ENCODE results near the gene HK1.
"Not testable (repeated sequence)": the region's sequence is repeated elsewhere in the genome, so short reads cannot be mapped to it uniquely, and the experiment has no call there.

The HK1 gene

DNA sequence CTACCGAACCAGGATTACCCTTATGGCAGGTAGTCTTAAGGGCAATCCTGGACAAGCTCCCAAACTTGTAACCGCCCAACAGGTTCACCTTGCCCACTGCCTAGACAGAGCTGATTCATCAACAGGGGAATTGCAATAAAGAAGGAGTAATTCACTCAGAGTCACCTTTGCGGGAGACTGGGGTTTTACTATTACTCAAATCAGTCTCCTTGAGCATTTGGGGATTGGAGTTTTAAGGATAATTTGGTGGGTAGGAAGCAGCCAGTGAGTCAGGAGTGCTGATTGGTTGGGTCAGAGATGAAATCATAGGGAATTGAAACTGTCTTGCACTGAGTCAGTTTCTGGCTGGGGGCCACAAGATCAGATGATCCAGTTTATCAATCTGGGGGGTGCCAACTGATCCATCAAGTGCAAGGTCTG, 25.3 kb downstream of the HK1 start:
- no peaks in the 10 kb centered on the region for H3K27me3 ChIP-seq (ENCODE audit: control insufficient read depth in 2 of 2, insufficient read depth in 2 of 2, low read length in 2 of 2)
- H3K4me3 ChIP-seq (ENCODE audit: low read length in 2 of 2), result no peak overlapping the region

DNA sequence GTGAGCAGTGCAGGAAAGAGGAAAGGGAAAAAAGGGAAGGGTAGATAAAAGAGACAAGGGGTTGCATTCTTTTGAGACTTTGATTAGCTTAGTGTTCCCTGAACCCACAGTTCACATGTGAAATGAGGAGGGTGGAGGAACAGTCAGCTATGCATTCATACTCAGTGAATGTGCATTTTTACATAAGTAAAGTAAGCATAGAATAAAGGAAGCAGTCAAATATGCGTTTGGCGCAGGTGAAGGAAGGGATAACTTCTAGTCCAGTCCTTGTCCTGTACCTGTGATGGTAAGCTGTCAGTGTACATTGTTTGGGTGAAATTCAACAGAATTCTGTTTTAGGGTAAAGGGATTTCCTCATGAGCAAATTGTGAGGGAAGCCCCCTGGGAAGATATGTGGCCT, 28.1 kb downstream of the HK1 start:
- H3K4me1 ChIP-seq (ENCODE audit: control insufficient read depth in 2 of 2, insufficient read depth in 2 of 2, low read length in 2 of 2), result no peaks in the 10 kb centered on the region
- no peaks in the 10 kb centered on the region for H3K9me3 ChIP-seq (ENCODE audit: control insufficient read depth in 2 of 2, low read length in 2 of 2)
- H3K9ac ChIP-seq (ENCODE audit: low read depth in 1 of 2, low read length in 2 of 2), result no peak overlapping the region
- no peak overlapping the region for H3K4me3 ChIP-seq (ENCODE audit: low read length in 2 of 2)
- no peaks in the 10 kb centered on the region for H3K27me3 ChIP-seq (ENCODE audit: control insufficient read depth in 2 of 2, insufficient read depth in 2 of 2, low read length in 2 of 2)
- no peak overlapping the region for H3K27ac ChIP-seq (ENCODE audit: low read depth in 2 of 2, low read length in 2 of 2)
- H3K36me3 ChIP-seq (ENCODE audit: control insufficient read depth in 2 of 2, insufficient read depth in 2 of 2, low read length in 2 of 2), result no peaks in the 10 kb centered on the region

More for the DNA sequence above, 25.3 kb downstream of the HK1 start:
- Histone ChIP-seq H3K27ac (ENCODE audit: low read depth in 2 of 2, low read length in 2 of 2) (no peak overlapping the region), H3K9ac (ENCODE audit: low read depth in 1 of 2, low read length in 2 of 2) (no peak overlapping the region), H3K36me3 (ENCODE audit: control insufficient read depth in 2 of 2, insufficient read depth in 2 of 2, low read length in 2 of 2) (no peaks in the 10 kb centered on the region), H3K9me3 (ENCODE audit: control insufficient read depth in 2 of 2, low read length in 2 of 2) (no peaks in the 10 kb centered on the region), H3K4me1 (ENCODE audit: control insufficient read depth in 2 of 2, insufficient read depth in 2 of 2, low read length in 2 of 2) (no peaks in the 10 kb centered on the region)

DNA sequence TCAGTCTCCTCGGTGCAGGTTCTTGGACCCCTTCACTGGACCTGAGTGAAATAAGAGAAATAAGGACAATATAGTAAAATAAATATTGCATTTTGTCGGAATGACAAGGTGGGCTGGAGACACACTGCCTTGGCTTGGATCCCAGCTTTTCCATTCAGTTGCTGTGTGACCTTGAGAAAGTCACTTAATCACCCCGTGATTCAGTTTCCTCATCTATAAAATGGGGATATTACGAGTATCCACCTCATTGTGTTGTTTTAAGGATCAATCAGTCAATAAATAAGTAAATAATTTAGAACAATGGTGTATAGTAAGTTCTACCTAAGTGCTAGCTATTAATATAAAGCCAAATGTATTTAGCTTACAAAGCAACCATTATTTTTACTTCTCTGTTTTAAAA, 29.1 kb downstream of the HK1 start:
- no peaks in the 10 kb centered on the region for H3K4me1 ChIP-seq (ENCODE audit: control insufficient read depth in 2 of 2, insufficient read depth in 2 of 2, low read length in 2 of 2)
- H3K9ac ChIP-seq (ENCODE audit: low read depth in 1 of 2, low read length in 2 of 2), result no peak overlapping the region
- H3K9me3 ChIP-seq (ENCODE audit: control insufficient read depth in 2 of 2, low read length in 2 of 2), result no peaks in the 10 kb centered on the region
- H3K4me3 ChIP-seq (ENCODE audit: low read length in 2 of 2), result no peak overlapping the region
- H3K27ac ChIP-seq (ENCODE audit: low read depth in 2 of 2, low read length in 2 of 2), result no peak overlapping the region
- H3K27me3 ChIP-seq (ENCODE audit: control insufficient read depth in 2 of 2, insufficient read depth in 2 of 2, low read length in 2 of 2), result no peaks in the 10 kb centered on the region
- H3K36me3 ChIP-seq (ENCODE audit: control insufficient read depth in 2 of 2, insufficient read depth in 2 of 2, low read length in 2 of 2), result no peaks in the 10 kb centered on the region

DNA sequence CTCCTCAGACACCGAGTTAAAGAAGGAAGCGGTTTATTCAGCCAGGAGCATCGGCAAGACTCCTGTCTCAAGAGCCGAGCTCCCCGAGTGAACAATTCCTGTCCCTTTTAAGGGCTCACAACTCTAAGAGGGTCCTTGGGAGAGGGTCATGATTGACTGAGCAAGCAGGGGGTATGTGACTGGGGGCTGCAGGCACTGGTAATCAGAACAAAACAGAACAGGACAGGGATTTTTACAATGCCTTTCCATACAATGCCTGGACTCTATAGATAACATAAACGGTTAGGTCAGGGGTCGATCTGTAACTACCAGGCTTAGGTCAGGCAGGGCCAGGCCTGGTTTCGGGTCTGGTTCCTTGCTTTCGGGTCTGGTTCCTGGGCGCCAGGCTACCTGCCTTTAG, 30.0 kb downstream of the HK1 start:
- H3K36me3 ChIP-seq (ENCODE audit: control insufficient read depth in 2 of 2, insufficient read depth in 2 of 2, low read length in 2 of 2); H3K9ac ChIP-seq (ENCODE audit: low read depth in 1 of 2, low read length in 2 of 2); H3K27ac ChIP-seq (ENCODE audit: low read depth in 2 of 2, low read length in 2 of 2); H3K9me3 ChIP-seq (ENCODE audit: control insufficient read depth in 2 of 2, low read length in 2 of 2); H3K27me3 ChIP-seq (ENCODE audit: control insufficient read depth in 2 of 2, insufficient read depth in 2 of 2, low read length in 2 of 2); H3K4me3 ChIP-seq (ENCODE audit: low read length in 2 of 2); H3K4me1 ChIP-seq (ENCODE audit: control insufficient read depth in 2 of 2, insufficient read depth in 2 of 2, low read length in 2 of 2): not testable (repeated sequence)

DNA sequence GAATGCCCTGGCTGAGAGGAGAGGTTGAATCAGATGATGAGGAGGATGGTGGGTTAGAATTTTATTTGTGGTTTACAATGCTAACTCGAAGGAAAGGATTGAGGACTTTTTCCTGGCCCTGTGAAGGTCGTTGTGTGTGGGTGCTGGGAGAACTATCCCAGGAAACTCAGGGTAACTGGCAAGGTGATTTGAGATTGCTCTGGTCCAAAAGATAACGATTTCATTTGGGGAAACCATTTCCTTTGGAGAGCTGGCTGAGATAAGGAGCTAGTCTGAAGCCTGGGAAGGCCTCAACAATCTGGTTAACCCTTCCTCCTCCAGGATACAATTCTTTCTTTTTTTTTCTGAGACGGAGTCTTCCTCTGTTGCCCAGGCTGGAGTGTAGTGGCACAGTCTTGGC, 33.0 kb downstream of the HK1 start:
- Histone ChIP-seq H3K9ac (ENCODE audit: low read depth in 1 of 2, low read length in 2 of 2) (no peak overlapping the region), H3K27ac (ENCODE audit: low read depth in 2 of 2, low read length in 2 of 2) (no peak overlapping the region)

DNA sequence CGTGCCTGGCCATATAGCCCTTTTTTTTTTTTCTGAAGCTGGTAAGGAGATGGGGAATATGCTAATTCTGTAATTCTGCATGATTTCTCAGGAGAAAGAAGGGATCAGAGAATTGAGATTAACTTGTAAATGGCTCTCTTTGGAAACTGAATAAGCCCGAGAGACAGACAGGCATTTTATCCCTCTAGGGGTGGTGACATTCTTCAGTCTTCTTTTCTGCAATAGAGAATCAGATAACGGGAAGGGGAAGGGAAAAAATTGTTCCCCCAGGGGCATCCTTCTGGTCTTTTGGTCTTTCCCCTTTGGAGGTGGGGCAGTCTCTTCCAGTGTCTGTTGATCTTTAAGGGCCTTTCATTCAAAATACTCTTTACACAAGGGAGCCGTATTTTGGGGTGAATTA, 34.2 kb downstream of the HK1 start:
- H3K36me3 ChIP-seq (ENCODE audit: control insufficient read depth in 2 of 2, insufficient read depth in 2 of 2, low read length in 2 of 2), result no peaks in the 10 kb centered on the region
- no peak overlapping the region for H3K4me3 ChIP-seq (ENCODE audit: low read length in 2 of 2)
- no peak overlapping the region for H3K27ac ChIP-seq (ENCODE audit: low read depth in 2 of 2, low read length in 2 of 2)
- H3K9me3 ChIP-seq (ENCODE audit: control insufficient read depth in 2 of 2, low read length in 2 of 2), result no peaks in the 10 kb centered on the region
- H3K4me1 ChIP-seq (ENCODE audit: control insufficient read depth in 2 of 2, insufficient read depth in 2 of 2, low read length in 2 of 2), result peaks cover 6 to 13% of the 10 kb centered on the region in 2 donors
- no peak overlapping the region for H3K9ac ChIP-seq (ENCODE audit: low read depth in 1 of 2, low read length in 2 of 2)
- H3K27me3 ChIP-seq (ENCODE audit: control insufficient read depth in 2 of 2, insufficient read depth in 2 of 2, low read length in 2 of 2), result no peaks in the 10 kb centered on the region

More for the DNA sequence above, 33.0 kb downstream of the HK1 start:
- no peaks in the 10 kb centered on the region for H3K27me3 ChIP-seq (ENCODE audit: control insufficient read depth in 2 of 2, insufficient read depth in 2 of 2, low read length in 2 of 2)
- H3K9me3 ChIP-seq (ENCODE audit: control insufficient read depth in 2 of 2, low read length in 2 of 2), result no peaks in the 10 kb centered on the region
- H3K36me3 ChIP-seq (ENCODE audit: control insufficient read depth in 2 of 2, insufficient read depth in 2 of 2, low read length in 2 of 2), result no peaks in the 10 kb centered on the region
- peaks cover 0 to 1% of the 10 kb centered on the region in 2 donors for H3K4me1 ChIP-seq (ENCODE audit: control insufficient read depth in 2 of 2, insufficient read depth in 2 of 2, low read length in 2 of 2)
- no peak overlapping the region for H3K4me3 ChIP-seq (ENCODE audit: low read length in 2 of 2)

DNA sequence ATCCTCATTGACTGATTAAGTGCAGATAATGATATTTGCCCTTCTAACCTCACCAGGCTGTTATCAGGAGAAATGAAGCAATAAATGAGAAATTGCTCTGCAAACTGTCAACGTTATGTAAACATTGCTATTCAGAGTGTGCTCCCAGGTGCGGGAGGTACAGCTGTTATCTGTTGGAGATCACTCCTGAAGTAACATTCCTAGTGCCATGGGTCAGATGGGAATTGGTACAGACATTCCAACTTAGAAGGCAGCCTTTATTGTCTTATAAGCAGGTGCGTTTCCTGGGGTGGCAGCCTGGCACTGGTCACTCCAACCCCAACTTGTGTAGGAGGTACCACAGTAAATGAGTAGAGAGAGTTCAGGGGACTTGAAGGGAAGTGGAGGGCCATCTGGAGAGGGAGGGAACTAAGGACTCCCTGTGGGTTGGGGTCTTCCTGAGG, 36.8 kb downstream of the HK1 start:
- Histone ChIP-seq H3K27me3 (ENCODE audit: control insufficient read depth in 2 of 2, insufficient read depth in 2 of 2, low read length in 2 of 2) (no peaks in the 10 kb centered on the region), H3K27ac (ENCODE audit: low read depth in 2 of 2, low read length in 2 of 2) (no peak overlapping the region), H3K4me3 (ENCODE audit: low read length in 2 of 2) (no peak overlapping the region), H3K36me3 (ENCODE audit: control insufficient read depth in 2 of 2, insufficient read depth in 2 of 2, low read length in 2 of 2) (no peaks in the 10 kb centered on the region), H3K9me3 (ENCODE audit: control insufficient read depth in 2 of 2, low read length in 2 of 2) (no peaks in the 10 kb centered on the region), H3K4me1 (ENCODE audit: control insufficient read depth in 2 of 2, insufficient read depth in 2 of 2, low read length in 2 of 2) (peaks cover 17 to 22% of the 10 kb centered on the region in 2 donors), H3K9ac (ENCODE audit: low read depth in 1 of 2, low read length in 2 of 2) (no peak overlapping the region)

DNA sequence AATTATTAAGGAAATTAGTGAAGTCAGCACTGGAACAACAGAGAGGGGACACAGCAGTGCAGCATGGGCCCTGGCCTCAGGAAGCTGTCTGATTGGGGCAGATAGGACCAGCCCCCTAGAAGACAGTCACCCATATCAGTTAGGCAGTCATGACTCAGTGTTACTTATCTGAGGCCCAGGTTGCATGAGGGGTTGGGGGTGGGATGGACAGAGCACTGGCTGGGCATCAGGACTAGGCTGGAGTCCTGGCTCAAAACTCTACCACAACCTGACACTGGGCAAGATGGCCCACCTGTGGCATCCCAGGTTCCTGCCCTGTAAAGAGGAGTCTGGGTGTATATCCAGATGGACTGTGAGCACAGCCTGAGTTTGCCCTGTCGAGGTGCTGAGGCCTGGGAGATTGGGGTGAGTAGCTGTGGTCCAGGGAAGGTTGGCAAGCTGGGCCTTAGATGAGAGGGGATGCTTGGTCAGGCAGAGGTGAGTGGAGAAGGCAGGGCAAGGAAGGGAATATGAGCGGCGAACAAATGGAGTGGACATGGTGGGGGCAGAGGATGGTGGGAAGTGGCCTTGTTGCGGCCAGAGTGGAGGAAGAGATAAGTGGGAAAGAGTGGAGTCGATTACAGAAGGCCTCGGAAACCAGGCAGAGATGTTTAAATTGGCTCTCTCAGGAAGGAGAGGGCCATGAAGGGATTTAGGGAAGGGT, 37.5 kb downstream of the HK1 start:
- Histone ChIP-seq H3K4me1 (ENCODE audit: control insufficient read depth in 2 of 2, insufficient read depth in 2 of 2, low read length in 2 of 2) (peaks cover 23 to 29% of the 10 kb centered on the region in 2 donors), H3K36me3 (ENCODE audit: control insufficient read depth in 2 of 2, insufficient read depth in 2 of 2, low read length in 2 of 2) (no peaks in the 10 kb centered on the region), H3K9me3 (ENCODE audit: control insufficient read depth in 2 of 2, low read length in 2 of 2) (no peaks in the 10 kb centered on the region), H3K27ac (ENCODE audit: low read depth in 2 of 2, low read length in 2 of 2) (no peak overlapping the region), H3K27me3 (ENCODE audit: control insufficient read depth in 2 of 2, insufficient read depth in 2 of 2, low read length in 2 of 2) (no peaks in the 10 kb centered on the region), H3K4me3 (ENCODE audit: low read length in 2 of 2) (no peak overlapping the region), H3K9ac (ENCODE audit: low read depth in 1 of 2, low read length in 2 of 2) (no peak overlapping the region)

DNA sequence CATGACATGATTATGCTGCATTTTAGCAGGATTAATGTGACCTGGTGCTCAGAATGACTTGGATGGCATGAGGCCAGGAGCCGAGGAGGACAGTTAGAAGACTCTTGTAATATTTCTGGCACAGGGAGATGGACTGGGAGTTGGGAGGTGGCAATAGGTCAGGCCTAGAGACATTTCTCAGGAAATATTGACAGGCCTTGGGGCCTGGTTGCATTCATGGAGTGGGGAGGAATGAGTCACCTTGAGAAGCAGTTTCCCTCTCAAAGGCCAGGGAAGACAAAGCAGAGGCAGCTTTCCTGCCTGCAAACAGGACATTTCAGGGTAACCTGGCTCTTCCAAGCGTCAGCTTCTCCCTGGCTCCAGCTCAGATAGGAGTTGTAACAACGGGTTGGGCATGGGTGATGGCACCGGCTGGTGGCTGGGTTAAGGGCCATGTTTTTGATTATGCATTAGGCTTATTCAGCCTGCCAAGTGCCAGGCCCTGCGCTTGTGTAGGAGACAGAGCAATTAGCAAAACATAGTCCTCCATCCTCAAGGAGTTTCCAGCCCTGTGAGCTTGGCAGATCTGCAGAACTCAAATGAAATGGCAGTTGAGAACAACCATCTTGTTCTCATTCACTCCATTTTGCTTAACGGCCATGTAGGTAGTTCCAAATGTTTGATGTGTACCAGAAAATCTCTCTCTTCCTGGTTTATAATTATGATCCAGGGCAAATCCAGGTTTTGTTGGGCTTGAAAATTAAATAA, 38.2 kb downstream of the HK1 start:
- Histone ChIP-seq H3K4me3 (ENCODE audit: low read length in 2 of 2) (no peak overlapping the region), H3K9me3 (ENCODE audit: control insufficient read depth in 2 of 2, low read length in 2 of 2) (no peaks in the 10 kb centered on the region), H3K9ac (ENCODE audit: low read depth in 1 of 2, low read length in 2 of 2) (no peak overlapping the region), H3K36me3 (ENCODE audit: control insufficient read depth in 2 of 2, insufficient read depth in 2 of 2, low read length in 2 of 2) (no peaks in the 10 kb centered on the region), H3K27ac (ENCODE audit: low read depth in 2 of 2, low read length in 2 of 2) (peak overlapping the region in 1 of 2 donors; percentile 99), H3K4me1 (ENCODE audit: control insufficient read depth in 2 of 2, insufficient read depth in 2 of 2, low read length in 2 of 2) (peaks cover 23 to 29% of the 10 kb centered on the region in 2 donors), H3K27me3 (ENCODE audit: control insufficient read depth in 2 of 2, insufficient read depth in 2 of 2, low read length in 2 of 2) (no peaks in the 10 kb centered on the region)

DNA sequence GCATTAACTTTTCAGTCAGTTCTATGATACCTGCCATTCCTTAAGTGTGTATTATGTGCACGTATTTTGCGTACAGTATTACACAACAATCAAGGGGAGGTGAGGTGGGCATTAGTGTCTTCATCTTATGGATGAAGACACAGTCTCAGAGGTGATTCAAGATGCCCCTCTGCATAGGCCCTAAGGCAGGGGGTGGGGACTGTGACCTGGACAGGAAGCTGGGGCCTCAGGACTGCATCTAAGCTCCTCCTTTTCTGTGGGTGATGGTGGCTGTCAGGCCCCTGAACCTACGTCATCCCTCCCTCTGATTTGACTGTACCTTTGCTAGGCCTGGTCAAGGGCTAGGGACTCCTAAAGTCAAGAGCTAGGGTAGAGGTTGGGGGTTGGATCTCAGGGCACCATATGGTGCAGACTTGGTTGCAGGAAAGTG, 38.9 kb downstream of the HK1 start:
- H3K27me3 ChIP-seq (ENCODE audit: control insufficient read depth in 2 of 2, insufficient read depth in 2 of 2, low read length in 2 of 2), result no peaks in the 10 kb centered on the region
- H3K9me3 ChIP-seq (ENCODE audit: control insufficient read depth in 2 of 2, low read length in 2 of 2), result no peaks in the 10 kb centered on the region
- H3K4me3 ChIP-seq (ENCODE audit: low read length in 2 of 2), result peak overlapping the region; percentile 91 to 92
- H3K27ac ChIP-seq (ENCODE audit: low read depth in 2 of 2, low read length in 2 of 2), result peak overlapping the region; percentile 98 to 99
- H3K36me3 ChIP-seq (ENCODE audit: control insufficient read depth in 2 of 2, insufficient read depth in 2 of 2, low read length in 2 of 2), result no peaks in the 10 kb centered on the region
- peak overlapping the region; percentile 20 to 98 for H3K9ac ChIP-seq (ENCODE audit: low read depth in 1 of 2, low read length in 2 of 2)
- peaks cover 23 to 29% of the 10 kb centered on the region in 2 donors for H3K4me1 ChIP-seq (ENCODE audit: control insufficient read depth in 2 of 2, insufficient read depth in 2 of 2, low read length in 2 of 2)
